GM21515 (cell line): ENCODE measurements around the gene OR8I2.
"Not testable (repeated sequence)": the region's sequence is repeated elsewhere in the genome, so short reads cannot be mapped to it uniquely, and the experiment has no call there.

Experiments
- ATAC-seq: cut with Tn5 transposase; IDR thresholded peaks from one replicate; pipeline ENCODE4 v1.9.1; 2021; ENCODE audit not compliant: unreplicated experiment

The OR8I2 gene

DNA sequence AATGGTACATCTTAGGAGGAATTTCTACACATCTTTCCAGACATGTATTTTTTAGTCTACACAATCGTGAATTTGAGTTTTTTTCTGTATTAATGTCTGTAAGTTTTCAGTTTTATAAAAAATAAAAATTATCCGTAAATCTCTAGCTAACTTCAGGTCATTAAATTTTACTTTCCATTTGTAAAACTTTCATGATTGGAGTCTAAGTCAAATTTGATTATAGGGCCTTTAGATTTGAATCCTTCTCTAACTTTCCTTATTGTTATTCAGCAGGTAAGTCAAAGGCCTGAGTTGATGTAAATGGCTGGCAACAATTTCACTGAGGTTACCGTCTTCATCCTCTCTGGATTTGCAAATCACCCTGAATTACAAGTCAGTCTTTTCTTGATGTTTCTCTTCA is at the start of gene OR8I2:
Gene OR8I2 (plus strand): TSS at position 301 of the 400 bp plus-strand sequence. CDS start 0 bp downstream, at position 301.
- no peak for ATAC-seq

DNA sequence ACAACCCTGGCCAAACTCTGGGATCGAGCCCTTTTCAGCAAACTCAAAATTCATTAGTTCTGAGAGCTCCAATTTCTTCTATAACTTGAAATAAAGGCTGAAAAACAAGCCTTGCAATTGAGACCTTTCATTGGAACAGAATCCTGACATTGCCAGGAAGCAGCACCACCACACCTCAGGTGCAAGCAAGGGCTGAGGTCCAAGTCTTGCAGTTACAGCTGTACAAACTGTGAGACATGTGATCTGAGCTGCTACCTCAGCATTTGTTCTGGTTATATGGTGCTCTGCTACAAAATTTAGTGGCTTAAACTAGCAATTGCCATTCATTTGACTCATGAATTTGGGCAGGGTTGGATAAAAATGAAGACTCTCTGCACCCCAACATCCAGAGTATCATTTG is 47.6 kb upstream of the OR8I2 start:
- no peak for ATAC-seq

DNA sequence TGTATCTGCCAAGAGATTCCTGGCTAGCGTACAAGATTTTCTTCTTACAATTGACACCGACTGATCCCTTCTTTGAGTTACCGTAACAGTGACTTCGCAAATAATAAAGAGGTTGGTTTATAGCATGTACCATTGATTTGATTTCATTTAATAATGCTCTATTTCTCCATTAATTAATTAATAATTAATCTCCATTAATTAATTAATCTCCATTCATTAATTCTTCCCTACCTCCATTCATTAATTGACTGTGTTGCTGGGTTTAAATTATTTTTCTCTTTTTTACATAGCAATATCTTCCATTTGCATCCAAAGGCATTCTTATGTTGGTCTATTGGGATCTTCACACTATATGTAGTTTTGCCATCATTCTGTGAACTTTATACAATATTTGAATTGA is 44.6 kb upstream of the OR8I2 start:
- ATAC-seq = no peak

DNA sequence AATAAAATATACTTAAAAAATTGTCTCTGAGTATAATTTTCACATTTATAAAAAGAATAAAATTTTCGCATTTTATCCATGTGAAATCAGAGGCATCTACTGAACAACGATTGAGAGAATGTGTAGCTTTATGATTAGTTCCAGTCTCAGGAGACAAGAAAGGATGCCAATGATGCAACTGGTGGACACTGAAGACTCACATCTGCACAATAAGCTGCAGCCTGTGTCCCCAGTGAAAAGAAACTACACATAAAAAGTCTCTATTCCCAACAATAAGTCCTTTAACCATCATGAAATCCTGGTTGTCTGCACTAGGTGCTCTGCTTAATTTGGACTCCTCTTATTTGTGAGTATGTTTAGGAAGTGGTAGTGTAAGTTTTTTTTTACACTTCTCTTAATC is 43.6 kb upstream of the OR8I2 start:
- ATAC-seq = no peak

DNA sequence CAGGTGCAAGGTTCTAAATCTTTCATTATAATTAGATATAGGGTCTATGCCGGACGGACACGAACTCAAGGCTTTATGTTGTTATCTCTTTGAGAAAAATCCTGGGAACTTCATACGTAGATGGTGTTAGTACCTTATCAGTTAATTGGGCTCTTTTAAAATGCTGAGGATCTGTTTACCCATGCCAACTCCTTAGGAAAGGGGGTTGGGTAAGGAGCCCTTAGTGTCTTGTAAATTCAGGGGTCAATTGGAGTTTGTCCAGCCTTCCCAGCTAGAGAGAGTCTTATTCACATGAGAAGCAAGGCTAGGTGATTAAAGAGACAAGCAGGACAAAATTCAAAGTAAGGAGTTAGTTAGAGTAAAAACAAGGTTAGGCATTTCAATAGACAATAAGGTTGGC is 36.7 kb upstream of the OR8I2 start:
- not testable (repeated sequence) for ATAC-seq

DNA sequence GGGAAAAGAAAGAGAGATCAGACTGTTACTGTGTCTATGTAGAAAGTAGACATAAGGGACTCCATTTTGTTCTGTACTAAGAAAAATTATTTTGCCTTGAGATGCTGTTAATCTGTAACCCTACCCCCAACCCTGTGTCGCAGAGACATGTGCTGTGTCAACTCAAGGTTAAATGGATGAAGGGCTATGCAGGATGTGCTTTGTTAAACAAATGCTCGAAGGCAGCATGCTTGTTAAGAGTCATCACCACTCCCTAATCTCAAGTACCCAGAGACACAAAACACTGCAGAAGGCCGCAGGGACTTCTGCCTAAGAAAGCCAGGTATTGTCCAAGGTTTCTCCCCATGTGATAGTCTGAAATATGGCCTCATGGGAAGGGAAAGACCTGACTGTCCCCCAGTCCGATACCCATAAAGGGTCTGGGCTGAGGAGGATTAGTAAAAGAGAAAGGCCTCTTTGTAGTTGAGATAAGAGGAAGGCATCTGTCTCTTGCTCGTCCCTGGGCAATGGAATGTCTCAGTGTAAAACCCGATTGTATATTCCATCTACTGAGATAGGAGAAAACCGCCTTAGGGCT is 35.4 kb upstream of the OR8I2 start:
- not testable (repeated sequence) for ATAC-seq

DNA sequence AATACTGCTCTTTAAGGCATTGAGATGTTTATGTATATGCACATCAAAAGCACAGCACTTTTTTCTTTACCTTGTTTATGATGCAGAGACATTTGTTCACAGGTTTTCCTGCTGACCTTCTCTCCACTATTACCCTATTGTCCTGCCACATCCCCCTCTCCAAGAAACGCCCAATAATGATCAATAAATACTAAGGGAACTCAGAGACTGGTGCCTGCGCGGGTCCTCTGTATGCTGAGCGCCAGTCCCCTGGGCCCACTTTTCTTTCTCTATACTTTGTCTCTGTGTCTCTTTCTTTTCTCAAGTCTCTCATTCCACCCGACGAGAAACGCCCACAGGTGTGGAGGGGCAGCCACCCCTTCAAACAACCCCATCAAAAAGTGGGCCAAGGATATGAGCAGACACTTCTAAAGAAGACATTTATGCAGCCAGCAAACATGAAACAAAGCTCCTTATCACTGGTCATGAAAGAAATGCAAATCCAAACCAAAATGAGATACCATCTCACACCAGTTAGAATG is 34.8 kb upstream of the OR8I2 start:
- not testable (repeated sequence) for ATAC-seq

DNA sequence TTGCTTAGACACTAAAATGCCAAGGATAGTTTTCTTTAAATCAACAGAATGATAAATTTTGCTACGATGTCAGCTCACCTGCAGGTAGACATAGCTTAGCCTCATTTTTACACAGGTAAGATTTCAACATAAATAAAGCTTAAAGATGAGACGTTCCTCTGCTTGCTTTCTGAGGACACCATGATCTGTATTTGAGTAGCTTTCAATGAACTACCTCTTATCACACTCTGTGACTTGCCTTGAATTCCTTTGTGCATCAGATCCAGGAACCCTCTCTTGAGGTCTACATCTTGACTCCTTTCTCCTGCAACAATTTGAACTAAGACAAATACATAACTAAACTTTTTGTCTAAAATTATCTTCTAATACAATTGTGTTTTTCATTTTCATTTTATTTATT is 26.1 kb upstream of the OR8I2 start:
- ATAC-seq = no peak

DNA sequence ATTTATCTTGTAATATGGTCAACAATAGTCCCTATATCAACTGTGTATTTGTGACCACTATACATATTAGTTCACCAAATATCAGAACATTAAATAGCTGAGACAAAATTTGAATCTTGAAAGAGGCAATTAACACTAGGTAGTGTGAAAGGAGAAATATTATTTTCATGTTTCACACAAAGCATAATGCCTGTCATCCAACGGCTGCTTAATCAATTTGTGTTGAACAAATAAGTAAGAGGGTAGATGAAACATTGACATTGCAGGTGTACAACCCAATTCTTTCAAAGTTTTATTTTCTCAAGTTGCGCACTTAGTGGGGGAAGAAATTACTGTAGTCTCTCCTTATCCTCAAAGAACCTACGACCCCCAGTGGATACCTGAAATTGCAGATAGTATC is 3.4 kb upstream of the OR8I2 start:
- no peak for ATAC-seq

DNA sequence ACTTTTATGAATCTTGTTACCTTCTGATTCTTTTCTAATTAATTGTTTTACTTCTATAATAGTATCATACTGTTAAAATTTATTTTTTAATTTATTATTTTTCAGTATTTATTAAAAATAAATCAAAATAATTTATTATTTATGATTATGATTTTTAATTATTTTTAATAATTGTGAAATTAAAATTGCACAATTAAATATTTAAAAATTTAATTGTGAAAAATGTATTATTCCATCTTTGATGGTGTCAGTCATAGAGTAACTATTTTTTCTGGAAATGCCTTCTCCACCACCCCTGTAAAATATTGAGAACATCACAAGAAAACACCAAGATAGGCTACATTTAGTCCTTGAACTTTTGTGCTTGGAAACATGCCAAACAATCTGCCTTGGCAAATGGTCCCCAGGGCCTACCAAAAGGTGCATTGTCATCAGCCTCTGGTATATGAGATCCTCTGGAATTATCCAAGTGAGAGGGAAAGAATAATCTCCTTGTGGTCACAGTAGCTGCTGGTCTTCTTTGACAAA is 10.2 kb downstream of the OR8I2 start, which contains the start of gene OR8H2:
Gene OR8H2 (plus strand): TSS at position 478 of the 528 bp plus-strand sequence. CDS start 1,356 bp downstream, outside the sequence.
- ATAC-seq = no peak

DNA sequence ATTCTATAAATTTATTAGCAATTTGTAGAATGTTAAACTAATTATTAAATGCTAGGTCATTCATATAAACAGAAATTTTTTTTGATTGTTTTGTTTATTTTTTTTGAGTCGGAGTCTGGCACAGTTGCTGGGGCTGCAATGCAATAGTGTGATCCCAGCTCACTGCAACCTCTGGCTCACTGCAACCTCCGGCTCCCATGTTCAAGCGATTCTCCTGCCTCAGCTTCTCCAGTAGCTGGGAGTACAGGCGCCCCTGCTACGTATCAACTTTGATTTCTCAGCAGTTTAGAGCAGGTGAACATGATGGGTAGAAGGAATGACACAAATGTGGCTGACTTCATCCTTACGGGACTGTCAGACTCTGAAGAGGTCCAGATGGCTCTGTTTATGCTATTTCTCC is 29.0 kb downstream of the OR8I2 start, which contains the start of gene OR8H3:
Gene OR8H3 (plus strand): TSS at position 301 of the 400 bp plus-strand sequence. CDS start 0 bp downstream, at position 301.
- ATAC-seq = no peak

DNA sequence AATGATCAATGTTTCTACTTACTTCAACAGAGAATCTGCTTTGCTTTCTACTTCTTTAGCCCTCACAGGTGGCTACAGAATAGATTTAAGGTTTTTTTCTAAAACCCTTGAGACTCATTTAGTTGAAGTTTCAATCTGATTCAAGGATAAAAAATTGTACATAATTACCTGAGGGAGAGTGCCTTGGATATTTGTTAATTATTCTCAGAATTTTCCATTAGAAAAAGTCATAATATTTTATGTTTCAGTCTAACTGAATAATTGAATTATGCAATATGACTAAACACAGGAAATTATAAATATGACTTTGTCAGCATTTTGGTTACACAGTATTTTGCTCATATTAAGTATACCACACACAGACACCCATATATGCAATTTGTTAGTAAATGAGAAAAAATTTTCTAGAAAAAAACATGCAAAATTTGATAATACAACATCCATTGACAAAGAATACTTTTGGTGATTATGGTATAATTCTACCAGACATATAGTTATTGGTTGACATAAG is 47.1 kb downstream of the OR8I2 start, which contains the start of gene OR8J3:
Gene OR8J3 (minus strand): TSS at position 51 of the 511 bp plus-strand sequence. CDS start 2,483 bp downstream, outside the sequence.
- no peak for ATAC-seq

DNA sequence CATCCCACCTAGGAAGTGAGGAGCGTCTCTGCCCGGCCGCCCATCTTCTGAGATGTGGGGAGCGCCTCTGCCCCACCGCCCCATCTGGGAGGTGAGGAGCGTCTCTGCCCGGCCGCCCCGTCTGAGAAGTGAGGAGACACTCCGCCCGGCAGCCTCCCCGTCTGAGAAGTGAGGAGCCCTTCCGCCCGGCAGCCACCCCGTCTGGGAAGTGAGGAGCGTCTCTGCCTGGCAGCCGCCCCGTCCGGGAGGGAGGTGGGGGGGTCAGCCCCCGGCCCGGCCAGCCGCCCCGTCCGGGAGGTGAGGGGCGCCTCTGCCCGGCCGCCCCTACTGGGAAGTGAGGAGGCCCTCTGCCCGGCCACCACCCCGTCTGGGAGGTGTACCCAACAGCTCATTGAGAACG is 50.6 kb downstream of the OR8I2 start:
- not testable (repeated sequence) for ATAC-seq
